GM21619 (cell line): ENCODE data around the gene MICU1.
"Not testable (repeated sequence)": the region's sequence is repeated elsewhere in the genome, so short reads cannot be mapped to it uniquely, and the experiment has no call there.

Source experiments
- ATAC-seq: cut with Tn5 transposase; IDR thresholded peaks from one replicate; pipeline ENCODE4 v1.9.1; 2021; ENCODE audit not compliant: unreplicated experiment

MICU1 gene

DNA sequence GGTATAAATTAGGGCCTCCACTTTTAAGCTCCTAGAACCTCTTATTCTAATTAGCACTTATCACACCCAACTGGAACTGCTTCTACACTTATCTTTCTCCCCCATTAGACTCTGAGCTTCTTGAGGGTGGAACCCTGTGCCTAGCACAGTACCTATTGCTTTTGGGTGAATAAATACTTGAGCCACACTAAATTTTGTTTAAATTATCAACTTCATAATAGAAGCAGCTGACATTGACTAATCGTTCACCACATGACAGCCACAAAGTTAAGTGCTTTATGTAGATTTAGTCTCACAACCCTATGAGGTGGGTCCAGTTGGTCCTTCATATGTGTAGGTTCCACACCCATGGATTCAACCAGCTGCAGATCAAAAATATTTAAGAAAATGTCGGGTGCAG, 235.1 kb downstream of the MICU1 start:
- no peak for ATAC-seq

DNA sequence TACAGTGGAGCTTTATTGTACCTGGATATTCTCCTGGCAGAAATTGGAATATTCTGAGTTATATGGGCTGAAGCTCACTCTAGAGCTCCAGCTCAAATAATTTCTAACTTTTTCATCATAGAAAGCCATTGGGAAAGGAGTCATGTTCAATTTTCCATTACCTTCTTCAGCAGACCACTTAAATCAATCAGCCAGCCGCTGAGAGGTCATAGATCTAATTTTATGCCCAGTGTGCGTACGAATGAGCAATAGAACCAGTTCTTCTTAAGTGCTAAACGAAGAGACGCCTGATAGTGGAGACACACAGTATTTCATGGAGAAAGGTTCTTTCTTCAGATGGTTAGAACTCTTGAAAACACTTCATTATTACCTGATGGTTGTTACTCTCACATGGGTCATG, 236.2 kb downstream of the MICU1 start:
- no peak for ATAC-seq

DNA sequence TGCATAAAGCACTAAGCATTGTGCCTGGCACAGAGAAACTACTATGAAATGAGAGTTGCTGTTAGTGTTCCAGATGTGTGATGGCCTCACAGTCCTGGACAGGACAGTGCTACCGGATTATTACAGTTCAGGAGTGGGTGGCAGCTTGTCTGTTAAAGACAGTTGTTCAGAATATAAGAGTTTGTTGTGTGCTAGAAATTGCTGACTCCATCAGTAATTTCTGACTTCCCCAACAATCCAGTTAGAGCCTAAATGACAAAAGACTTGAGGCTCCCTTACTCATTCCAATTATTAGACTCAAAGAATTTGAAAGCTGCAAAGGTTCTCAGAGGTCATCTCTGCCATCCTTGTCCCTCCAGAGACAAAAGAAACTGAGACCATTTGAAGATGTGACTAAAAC, 236.9 kb downstream of the MICU1 start:
- ATAC-seq = no peak

DNA sequence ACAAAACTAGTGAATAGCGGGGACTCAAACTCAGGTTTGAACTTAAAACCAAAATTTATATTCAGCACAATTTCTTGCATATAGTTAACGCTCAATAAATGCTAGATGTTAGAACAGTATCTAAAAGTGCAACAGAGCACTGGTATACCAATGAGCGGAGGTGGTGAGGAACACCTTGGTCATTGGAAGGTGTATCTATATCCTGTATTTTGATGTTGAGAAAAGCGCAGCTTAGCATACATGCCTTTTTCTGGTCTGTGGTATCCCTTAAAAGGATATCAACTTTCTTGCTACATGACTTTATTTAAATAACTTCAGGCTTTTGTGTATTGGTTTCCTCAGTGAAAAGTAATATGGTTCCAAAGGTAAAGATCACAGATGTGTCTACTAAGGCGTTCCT, 237.8 kb downstream of the MICU1 start:
- ATAC-seq = no peak

DNA sequence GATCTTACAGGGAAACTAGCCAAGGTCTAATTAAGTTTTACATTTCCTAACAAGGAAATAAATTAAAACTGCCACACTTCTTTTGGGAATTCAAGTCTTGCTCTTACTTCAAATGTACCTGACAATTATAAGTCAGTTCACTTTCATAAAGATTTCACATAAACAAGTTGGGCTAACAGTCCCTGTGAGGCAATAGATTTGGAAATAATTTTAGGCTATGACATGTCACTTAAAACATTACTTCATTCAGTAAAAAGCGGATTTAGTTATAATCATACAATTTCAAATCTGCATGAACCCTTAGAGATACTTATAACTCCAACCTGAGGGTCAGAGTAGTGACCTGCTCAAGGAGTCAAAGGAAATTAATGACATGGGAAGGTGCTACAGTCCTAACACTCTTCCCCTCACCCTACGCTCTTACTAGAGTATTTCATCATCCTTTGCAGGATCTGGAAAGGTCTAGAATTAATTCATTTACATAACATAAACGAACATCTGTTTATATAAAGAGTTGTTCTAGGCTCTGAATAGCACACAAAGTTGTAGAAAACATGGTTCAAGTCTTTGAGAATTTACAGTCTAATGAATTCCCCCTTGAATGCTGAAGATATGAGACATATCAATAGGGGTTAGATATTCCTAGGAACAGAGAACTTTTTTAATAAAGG, 238.8 kb downstream of the MICU1 start:
- no peak for ATAC-seq

DNA sequence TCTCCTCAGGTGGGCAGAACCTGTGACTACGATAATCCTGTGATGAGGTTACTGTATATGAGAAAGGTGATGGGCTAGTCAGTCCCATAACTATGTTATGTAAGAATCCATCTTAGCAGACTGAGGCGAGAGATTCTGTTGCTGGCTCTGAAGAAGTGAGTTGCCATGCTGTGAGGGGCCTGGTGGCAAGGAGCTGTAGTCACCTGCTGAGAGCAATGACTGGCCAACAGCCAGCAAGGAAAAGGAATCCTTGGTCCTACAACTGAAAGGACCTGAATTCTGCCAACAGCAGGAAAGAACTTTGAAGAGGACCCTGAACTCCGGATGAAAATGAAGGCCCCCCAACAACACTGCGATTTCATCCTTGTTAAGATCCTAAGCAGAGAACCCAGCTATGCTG, 240.2 kb downstream of the MICU1 start:
- no peak for ATAC-seq

DNA sequence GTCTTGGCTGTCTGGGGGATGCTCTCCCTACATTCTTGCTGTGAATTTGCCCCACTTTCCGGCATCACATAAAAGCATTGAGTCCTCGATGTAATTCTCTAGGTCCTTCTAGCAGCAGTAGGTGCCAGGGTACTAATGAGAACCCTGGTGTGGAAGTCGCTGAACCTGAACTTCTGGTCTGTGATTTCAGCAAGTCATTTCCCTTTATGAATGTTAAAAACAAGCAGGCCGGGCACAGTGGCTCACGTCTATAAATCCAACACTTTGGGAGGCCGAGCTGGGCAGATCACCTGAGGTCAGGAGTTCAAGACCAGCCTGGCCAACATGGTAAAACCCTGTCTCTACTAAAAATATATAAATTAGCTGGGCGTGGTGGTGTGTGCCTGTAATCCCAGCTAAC, 240.9 kb downstream of the MICU1 start:
- ATAC-seq = not testable (repeated sequence)

DNA sequence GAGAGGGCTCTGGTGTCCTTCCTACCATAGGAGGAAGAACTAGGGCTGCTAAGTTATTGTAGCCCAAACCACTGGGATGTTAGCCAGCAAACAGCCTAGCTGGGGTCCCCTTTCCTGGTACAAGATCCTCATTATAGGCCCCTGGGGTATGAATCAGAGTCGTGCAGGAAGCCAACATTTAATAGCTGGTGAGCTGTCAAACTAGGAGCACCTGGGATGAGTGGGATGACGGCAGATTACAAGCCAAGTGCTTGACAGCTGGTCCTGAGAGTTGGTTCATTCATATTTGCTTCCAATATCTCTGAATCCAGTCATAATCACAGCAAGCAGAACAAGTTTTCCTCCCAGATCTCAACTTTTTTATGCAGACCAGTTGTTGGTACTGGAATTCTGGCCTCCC, 246.1 kb downstream of the MICU1 start:
- no peak for ATAC-seq

DNA sequence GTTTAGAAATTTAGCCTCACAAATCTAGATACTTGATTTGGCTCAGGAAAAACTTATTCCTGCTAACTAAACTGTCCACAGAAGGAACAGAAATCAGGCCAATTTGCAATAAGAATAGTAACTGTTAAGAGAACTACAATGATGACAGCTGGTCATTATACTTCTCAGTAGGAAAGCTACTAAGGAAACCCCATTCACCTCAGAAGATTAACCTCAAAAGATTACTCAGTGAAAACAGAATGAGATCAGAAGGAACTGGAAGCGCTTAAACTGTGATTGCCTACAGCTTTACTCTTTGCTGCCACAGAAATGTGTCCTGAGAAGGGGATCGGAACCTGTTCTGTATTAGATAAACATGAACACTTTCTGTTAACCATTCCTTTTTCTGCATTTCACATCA, 246.8 kb downstream of the MICU1 start:
- ATAC-seq = no peak

DNA sequence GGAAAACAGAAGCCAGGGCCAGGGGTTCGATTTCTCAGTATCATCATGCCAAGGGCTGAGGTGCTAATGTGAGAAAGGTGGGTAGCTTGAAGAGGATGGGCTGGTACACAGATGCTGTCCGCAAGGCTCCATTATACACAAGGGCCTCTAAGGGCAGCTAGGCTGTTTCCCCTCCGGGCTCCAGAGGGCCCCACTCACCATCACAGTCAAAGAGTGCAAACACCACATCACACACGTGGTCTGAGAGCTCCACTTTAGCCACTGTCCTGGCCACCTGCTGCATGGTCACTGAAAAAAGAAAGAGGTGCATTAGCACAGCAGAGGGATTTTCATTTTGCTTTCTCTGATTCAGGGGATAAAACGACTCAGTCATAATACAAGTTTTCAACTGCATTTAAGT, 250.3 kb downstream of the MICU1 start:
- ATAC-seq = no peak

DNA sequence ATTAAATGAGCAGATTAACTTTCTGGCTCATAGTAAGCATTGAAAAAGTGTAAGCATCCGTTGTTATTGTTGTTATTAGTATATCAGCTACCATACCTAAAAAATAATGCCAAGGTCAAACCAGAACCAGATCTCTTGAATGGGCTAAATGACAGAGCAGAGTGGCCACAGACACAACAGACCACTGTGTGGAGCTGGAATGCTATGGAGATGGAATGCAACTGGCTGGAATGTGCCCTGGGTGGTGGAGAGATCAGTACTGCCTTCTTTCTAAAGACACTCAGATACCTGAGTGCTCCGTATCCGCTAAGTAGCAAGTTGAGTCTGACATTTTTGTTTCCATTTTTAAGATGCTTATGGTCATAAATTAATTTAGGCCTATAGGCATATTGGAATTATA, 250.7 kb downstream of the MICU1 start:
- ATAC-seq = no peak

DNA sequence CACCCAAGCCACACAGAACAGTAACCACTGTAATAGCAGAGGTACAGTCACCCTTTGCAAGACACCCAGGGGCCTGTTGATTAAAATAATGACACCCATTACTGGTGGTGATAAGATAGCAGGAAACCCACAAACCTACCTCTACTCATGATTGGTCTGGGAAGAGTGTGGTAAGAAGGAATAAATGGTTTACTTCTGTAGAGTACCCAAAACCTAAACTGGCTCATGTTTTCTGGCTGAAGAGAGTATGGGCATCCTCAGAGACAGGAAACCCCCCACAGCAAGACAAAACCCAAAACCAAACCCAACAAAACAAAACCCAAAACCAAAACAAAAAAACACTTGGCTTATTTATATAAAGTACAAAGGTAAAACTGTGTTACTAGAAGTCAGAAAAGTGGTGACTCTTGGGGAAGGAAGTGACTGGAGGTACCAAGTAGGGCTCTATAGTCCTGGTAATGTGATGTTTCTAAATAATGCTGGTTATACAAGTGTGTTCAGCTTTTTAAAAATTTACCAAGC, 255.6 kb downstream of the MICU1 start:
- no peak for ATAC-seq

DNA sequence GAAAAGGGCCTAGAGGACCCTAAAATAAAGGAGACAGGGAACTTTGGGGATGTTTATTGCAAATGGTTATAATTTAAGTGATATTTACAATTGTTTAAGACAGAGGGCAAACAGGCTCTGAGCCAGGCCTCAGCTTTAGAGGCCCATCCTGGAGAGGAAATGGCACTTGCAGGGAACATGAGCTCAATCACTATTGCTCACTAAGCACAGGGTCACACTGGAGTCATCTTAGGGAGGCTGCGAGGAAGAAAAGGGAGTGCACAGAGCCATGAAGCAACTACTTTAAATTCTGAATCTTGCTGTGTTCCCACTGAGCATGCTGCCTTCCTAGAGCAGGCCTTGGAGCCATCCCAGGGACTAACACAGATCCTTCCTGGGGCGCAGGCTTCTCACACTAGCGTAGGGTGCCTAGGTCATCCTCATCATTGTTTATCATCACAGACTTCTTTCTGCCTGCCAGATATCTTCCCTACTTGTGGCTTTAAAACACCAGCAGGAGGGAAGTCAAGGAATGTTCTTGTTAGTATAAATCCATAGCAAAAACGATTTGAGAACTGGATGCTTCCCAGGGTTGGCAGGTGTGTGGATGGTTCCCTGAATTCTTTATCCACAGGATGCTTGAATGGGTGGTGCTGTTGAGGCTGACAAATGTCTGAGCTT, 258.4 kb downstream of the MICU1 start:
- ATAC-seq = no peak

DNA sequence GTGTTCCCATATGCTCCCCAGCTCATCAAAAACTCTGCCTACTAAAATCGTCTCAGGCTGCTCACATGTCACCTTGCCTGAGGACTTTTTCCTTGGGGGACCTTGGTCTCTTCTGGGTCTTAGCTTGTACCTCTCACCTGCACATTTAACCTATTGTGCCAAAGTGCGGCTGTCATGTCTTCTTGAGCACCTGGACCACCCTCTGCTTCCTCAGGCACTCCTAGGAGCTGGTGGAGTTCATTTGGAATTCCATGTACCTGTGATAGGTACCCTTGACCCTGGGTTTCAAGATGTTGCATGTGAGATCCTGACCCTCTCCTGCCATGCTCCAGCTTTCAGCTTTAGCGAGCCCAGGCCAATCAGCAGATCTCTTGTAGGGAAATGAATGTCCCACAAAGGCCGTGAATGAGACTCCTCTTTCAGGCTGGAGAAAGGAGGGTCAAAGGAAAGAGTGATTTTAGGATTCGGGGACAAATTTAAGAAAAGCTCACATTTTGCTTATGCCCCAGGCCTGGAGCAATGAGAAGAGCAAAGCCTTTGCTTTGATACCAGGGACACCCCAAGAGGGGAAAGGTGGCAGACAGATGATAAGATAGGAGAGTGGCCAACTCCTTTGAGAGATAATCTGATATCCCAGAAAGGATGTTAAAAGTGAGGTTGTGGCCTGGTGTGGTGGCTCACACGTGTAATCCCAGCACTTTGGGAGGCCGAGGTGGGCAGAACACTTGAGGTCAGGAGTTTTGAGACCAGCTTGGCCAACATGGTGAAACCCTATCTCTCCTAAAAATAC, 260.6 kb downstream of the MICU1 start:
- ATAC-seq = no peak

DNA sequence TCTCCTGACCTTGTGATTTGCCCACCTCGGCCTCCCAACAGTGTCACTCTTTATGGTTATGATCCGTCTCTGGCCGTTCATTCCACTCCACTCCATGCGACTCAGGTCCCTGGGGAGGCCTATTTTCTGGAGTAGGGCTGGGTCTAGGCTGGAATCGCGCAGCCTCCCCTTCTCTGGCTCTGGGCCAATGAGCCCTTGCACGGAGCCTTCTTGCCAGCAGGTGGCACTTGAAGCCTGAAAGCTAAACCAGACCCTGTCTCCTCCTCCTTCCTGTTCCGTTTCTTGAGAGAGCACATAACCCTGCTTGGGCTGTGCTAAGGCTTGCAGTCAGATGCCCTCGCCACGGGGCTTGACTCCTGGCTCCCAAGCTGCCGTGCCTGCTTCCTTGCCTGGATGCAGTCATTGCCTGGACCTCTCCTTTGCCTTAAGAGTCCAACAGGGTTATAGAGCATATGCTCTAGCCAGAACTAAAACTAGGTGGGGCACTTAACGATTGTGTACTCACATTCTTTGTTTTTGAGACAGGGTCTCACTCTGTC, 261.6 kb downstream of the MICU1 start:
- ATAC-seq = peak; percentile 97

DNA sequence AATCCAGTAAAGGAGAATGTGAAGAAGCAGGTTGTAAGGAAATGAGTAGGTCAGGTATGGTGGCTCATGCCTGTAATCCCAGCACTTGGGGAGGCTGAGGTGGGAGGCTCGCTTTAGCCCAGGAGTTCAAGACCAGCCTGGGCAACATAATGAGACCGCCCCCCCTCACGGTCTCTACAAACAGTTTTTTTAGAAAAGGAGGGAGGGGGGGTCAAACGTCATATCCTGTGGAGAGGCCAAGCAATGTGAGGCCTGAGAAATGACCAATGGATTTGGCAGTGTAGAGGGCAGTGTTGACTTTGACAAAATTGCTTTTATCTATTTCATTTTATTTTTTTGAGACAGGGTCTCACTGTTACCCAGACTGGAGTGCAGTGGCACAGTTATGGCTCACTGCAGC, 268.9 kb downstream of the MICU1 start:
- no peak for ATAC-seq

DNA sequence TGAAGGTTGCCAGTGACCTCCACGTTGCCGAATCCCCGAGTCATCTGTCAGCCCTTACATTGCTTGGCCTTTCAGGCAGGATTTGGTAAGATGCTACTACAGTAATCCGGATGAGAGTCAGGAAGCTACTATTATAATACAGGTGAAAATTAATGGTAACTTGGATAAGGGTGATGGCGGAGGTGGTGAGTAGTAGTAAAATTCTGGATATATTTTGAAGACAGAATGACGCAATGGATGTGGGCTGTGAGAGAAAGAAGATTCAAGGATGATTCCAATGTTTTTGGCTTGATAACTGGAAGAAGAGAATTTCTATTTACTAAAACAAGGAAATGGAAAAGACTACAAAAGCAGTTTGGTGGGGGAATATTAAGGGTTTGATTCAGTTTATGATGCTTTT, 269.8 kb downstream of the MICU1 start:
- ATAC-seq = no peak

DNA sequence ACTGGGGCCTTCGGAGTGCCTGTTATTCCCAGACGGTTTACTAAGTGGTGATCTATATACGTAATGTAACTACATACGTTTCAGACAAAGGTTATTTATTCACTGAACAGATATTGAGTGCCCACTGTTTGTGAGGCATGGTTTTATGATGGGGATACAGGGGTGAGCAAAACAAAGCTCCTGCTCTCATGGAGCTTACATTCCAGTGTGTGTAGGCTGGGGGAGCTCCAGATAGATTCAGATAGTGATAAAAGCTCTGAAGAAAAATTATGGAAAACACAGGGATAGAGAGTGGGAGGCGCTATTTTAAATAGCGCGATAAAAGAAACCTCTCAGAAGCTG, 270.7 kb downstream of the MICU1 start:
- ATAC-seq = no peak

DNA sequence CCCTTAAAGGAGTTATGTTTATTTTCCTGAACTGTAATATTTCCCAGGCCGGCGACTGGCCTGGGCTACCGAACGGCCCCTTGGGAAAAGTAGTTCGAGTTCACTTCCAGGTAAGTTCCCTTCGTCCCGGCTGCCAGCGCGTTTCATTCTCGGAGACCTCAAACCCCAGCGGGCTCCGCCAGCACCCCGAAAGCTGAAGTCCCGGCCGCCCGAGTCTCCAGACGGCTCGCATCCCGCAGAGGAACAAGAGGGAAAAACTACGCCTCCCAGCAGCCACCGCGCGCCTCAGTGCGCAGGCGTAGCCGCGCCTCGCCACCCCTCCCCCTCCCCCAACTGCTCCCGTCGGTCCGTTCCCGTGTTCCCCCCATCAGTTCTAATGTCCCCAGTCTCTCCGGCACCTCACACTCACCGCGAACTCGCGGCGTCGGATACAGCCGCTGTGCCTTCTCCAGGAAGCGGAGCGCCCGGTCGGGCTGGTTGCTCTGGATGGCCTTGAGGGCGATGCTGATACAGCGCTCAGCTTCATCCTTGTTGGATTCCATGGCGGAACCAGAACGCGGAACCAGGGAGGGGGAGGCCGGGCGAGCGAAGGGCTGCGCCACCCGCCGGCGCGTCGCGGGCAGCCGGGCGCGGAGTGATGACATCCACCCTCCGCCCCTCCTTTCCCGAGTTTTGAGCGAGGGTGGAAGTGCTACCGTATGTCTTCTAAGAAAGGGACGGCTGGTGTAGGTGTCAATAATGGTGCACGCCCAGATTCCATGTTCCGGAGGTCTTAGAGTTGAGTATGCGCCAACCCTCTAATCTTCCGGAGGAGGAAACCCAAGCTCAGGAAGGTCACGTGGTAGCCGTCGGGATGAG, 271.3 kb downstream of the MICU1 start, which contains the start of gene DNAJB12:
Gene DNAJB12, minus strand, starts transcription at position 564 of the 858 bp plus-strand sequence. Its CDS starts 22 bp downstream, at position 542.
- peak; percentile 57 for ATAC-seq

DNA sequence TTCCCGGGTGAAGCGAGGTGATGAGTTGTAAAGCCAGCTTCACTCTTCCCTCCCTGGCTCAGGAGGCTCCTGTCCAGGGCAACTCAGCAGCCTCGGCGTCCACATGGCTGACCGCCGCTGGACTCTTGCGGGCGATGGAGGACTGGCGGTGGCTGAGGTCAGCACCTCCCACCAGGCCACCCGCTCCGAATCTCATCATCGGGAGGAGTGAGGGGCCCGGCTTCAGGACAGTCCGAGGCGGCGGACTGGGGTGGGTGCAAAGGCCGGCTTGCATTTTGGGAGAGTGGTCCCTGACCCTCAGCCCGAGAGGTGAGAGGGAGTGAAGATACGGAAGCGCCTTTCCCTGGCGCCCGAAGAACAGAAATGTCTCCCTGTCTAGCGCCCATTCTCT, 271.9 kb downstream of the MICU1 start:
- ATAC-seq = peak; percentile 16
